ENCODE data around the gene MAL. TPM values are rescaled to one million over a fixed set of nuclear protein-coding genes. Genes with fewer than 3 reads are reported as not detected.

The MAL gene
- polyA plus RNA-seq, 4 donors: 6.3 to 361 (median 310) TPM

DNA sequence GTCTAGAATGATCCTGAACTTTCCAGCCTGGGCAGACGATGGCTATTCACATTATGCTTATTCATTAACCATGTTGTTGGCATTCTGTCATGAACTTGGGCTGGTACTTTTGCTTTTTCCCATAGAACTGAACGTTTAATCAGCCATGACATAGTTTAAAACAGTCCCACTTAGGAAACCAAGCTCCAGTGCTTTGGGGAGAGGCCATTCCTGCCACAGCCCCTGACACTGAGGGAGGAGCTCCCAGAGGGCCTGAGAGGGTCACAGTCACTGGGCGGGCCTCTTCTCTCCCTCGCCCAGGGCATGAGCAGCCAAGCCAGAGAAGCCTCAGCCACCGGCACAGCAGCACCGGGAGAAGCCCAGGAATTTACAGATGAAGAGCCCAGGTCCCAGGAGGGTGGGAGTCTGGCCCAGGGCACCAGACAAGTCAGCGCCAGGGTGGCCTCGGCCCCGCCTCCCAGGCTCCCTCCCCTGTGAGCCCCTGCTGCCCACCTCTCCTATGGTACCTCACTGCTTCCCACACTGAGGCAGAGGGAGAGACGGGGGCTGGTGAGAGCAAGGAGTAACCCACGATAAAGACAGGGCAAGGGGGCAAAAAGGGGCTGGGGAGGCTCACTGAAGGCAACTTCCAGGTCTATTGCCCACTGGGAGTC is 33.6 kb downstream of the MAL start:
- DNase-seq (ENCODE audit: low read depth in 4 of 4, low spot score in 3 of 4): peak; percentile 35 to 60 (median 54)

DNA sequence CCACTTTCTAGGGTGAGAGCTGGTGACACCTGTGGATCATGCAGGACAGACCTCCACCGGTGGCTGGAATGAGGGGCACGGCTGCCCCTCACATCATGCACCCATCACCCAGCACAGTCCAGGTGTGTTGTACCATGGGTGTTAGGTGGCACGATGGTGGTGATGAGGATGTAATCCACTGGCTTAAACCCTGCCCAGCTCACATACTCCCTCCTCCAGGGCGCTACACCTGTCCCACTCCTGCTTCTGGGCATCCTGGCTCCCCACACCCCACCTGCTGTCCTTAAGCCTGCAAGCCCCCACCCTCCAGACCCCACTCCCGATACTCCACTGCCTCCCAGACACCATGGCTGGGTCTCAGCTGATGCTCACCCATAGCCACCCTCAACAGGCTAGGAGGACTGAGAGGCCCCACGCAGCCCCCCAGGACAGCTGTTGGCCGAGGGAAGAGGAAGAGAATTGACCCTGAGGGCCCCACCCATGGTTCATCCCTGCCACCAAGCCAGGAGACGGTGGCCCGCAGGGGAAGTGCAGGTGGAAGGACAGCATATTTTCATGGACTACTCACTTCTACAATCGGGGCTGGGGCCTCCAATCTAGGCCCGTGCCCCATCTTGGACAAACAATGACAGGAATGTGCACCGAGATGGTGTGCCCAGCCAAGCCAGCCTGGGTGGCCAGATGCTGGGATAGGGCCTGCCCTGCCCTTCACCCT is 34.3 kb downstream of the MAL start:
- no peak for DNase-seq (ENCODE audit: low read depth in 4 of 4, low spot score in 3 of 4)

DNA sequence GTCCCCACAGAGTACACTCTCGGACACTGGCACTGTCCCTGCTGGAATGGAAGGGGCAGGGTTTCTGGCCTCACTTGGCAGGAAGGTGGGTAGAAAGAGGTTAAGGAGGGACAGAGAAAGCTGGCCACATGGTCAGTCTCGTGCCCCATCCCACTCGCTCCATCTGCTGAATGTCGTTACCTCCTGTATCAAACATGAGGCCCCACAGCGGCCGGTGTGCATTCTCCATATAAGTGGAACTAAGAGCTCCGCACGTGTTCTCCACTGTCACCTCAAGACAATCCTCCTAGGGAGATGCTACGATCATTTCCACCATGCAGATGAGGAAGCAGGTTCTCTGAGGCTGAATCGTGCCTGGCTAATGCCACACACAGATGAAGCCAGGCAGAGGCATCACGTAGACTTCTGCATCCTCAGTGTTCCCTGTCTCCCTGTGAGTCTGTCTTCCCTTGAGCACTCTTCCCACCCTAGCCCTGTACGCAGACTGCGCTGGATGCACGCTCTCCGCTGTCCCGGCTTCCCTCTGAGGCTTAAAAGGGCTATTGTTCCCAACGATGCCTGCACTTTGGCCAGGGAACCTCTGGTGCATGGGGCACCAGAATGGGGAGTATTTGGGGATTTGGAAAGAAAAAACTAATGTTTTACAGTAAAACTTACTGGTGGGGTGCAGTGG is 35.1 kb downstream of the MAL start:
- no peak for DNase-seq (ENCODE audit: low read depth in 4 of 4, low spot score in 3 of 4)

DNA sequence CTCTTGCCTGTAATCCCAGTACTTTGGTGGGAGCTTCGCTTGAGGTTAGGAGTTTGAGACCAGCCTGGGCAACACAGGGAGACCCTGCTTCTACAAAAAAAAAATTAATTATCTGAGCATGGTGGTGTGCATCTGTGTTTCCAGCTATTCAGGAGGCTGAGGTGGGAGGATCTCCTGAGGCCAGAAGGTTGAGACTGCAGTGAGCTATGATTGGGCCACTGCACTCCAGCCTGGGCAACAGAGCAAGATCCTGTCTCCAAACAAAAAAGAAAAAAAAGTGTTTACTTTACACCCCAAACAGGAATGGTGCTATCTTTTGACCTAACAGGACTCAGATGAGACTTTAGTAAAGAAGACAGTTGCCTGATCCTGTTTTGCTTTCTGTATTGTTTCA is 35.6 kb downstream of the MAL start:
- DNase-seq (ENCODE audit: low read depth in 4 of 4, low spot score in 3 of 4): no peak

DNA sequence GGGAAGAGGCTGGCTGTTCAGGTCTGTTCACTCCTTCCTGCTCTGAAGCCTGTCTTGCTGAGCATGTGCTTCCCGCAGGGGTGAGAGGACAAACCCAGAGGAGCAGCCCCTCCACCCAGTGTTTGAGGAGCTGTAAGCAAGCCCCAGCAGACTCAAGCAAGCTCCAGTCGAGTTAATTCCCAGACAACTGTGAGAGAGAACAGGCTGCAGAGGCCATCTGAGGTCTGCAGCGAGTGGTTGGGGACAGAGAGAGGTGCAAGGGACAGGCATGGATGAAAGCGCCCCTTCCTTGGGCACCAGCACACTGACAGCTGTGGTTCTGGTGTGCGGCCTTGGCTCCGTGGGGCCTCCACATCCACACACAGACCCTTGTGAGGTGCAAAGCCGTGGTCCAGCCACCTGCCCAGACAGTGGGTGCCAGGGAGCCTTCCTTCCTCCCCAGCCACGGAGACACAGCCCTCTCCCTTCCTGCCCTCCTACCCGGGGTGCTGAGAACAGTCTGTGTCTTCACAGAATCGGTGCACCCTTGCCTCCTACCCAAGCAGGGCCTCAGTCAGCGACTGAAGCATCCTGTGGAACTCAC is 36.2 kb downstream of the MAL start:
- no peak for DNase-seq (ENCODE audit: low read depth in 4 of 4, low spot score in 3 of 4)

DNA sequence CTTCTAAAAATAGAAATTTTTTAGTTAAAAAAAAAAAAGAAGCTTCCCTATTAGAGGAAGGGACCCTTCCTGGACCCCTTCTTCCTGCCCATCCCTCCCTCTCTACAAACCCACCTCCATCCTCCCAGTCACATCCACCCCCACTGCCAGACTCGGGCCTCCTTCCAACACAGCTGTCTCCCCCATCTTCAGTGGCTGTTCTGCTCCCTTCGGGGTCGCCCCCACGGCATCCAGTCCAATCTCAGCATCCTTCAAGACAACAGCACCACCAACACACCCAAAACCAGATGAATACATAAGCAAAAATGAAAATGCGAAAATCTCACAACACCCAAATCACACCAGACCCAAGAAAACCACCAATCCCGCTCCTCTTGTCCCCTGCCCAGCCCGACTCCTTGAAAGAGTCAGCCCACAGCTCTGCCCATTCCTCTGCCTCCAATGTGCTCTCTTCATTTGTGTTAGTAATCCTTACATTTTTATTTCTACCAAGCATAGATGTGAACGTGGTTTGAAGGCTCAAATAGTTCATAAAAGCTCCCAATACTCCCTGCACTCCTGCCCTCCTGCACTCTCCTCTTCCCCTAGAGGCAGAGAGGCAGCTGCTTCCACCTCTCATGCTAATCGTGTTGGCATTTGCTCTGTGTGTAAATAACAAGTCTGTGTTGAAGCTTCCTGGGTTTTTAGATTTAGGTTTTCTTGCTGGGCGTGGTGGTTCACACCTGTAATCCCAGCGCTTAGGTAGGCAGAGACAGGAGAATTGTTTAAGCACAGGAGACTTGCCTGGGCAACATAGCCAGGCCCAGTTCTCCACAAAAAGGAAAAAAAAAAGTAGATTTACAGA is 37.0 kb downstream of the MAL start:
- no peak for DNase-seq (ENCODE audit: low read depth in 4 of 4, low spot score in 3 of 4)

DNA sequence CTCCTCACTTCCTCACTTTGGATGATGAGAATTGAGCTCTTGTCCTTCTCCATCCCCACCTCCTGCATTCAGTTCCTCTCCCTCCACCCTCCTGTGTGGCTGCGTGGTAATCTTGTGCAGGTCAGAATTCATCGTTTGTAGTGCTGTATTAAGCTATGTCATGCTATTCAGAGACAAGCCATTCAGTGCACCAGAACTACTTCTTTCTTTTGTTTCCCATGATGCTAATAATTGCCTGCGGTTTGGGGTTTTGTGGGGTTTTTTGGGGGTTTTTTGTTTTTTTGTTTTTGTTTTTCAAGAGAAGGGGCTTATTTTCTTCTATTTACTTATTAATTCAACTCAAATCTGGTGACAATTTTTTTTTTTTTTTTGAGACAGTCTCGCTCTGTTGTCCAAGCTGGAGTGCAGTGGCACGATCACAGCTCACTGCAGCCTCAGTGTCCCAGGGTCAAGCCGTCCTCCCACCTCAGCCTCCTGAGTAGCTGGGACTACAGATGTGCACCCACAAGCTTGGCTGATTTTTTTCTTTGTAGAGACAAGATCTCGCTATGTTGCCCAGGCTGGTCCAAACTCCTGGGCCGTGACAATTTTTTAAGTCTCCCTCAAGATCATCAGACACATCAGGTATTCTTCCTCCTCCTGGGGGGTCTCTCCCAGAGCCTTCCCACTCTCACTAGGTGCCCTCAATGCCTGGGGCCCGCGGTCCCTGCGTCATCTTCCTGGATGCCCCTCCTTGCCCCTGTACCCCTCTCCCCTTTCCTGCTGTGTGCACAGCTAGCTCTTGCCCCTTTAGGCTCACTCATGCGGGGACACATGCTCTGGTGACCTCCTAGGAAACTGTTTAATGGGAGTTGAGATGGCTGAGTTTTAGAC is 37.8 kb downstream of the MAL start:
- no peak for DNase-seq (ENCODE audit: low read depth in 4 of 4, low spot score in 3 of 4)

DNA sequence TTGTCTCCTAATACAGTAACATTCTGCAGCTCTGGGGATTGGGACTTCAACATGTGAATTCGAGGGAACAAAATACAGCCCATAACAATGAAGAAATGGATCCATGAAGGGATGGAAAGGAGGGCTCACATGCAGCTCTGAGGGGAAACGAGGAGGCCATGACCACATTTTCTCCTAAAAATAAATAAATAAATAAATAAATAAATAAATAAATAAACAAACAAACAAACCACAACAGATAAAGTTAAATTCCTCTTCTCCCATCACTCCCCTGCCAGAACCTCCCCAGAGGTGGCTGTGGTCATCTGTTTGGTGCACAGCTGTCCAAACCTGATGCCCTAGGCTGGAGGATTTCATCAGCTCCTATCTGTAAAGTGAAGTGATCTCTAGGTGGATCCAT is 42.7 kb downstream of the MAL start:
- DNase-seq (ENCODE audit: low read depth in 4 of 4, low spot score in 3 of 4): no peak

DNA sequence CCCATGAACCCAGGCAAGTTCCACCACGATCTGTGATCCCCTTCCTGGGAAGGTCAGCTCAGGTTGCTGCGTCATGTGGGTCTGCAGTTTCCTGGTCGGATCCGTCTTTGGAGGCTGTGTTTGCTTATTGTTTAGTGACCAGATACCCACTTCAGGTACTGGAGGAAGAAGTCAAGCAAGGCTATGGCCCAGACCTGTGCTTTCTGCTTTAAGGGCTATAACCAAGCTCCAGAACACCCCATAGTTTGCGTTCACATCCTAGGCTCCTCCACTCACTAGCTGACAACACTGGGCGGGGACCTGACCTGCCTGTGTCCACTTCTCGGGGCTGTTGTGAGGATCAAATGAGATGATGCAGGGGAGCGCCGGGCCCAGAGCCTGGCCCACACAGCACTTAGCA is 44.0 kb downstream of the MAL start:
- no peak for DNase-seq (ENCODE audit: low read depth in 4 of 4, low spot score in 3 of 4)

DNA sequence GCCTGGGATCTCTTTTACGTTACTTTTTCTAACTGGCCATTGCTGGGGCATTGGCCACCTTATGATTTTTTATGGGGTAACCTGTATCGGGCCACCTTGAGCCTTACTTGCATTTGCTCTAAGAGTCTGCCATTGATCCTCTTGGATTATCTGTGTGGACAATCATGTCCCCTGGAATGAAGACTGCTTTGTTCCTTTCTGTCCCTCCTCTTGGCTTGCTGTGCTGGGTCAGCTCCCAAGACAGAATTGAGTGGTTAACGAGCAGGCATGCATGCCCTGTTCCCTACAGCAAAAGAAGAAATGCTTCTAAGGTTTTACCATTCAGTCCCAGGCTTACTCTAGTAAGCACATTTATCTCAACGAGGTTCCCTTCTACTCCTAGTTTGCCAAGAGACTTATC is 46.3 kb downstream of the MAL start:
- DNase-seq (ENCODE audit: low read depth in 4 of 4, low spot score in 3 of 4): no peak

DNA sequence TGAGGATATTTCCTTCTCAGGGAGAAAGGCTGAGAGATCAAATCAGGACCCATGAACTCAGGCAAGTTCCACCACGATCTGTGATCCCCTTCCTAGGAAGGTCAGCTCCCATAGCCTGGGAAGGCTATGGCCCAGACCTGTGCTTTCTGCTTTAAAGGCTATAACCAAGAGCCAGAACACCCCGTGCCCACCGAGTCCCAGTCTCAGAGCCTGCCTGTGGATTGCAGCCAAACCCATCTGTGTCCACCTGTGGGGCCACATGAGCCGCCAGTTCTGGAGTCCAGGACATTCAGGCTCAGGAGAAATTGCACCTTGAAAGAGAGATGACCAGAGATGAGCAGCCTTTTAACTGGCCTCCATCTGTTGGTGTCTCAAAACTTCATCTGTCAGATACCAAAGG is 46.9 kb downstream of the MAL start:
- DNase-seq (ENCODE audit: low read depth in 4 of 4, low spot score in 3 of 4): no peak

DNA sequence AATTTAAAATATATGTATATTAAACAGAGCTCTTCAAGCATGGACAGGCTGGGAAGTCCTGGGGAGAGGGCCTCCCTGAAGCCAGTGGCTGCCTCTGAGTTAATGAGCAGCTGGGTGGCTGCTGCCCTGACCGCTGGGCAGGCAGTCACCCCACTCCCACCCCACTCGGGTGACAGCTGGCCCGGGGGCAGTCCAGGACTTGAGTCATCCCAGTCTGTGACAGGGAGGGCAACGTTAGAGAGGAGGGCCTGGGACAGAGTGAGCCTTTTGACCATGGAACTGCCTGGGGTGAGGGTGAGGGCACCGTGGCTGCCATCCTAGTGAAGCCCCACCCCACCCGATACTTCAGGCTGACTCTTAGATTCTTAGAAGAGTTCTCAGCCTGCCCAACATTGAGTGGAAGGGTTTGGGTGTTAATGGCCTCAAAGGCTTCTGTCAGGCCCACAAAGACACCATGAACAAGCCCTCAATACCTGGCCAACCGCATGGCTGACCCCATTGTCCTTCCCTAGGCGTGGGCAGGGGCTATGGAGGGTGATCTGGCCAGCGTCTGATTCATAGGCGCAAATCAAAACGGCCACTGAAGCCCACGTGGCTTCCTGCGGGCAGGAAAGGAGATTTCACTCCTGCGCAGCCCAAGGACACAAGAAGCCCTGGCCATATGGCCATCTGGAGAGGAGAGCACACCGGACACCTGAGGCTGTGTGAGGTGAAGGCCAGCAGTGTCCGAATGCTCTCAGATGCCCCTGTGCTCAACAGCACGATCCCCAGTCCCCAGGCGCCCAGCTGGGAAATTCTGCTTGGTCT is 48.6 kb downstream of the MAL start:
- DNase-seq (ENCODE audit: low read depth in 4 of 4, low spot score in 3 of 4): no peak

DNA sequence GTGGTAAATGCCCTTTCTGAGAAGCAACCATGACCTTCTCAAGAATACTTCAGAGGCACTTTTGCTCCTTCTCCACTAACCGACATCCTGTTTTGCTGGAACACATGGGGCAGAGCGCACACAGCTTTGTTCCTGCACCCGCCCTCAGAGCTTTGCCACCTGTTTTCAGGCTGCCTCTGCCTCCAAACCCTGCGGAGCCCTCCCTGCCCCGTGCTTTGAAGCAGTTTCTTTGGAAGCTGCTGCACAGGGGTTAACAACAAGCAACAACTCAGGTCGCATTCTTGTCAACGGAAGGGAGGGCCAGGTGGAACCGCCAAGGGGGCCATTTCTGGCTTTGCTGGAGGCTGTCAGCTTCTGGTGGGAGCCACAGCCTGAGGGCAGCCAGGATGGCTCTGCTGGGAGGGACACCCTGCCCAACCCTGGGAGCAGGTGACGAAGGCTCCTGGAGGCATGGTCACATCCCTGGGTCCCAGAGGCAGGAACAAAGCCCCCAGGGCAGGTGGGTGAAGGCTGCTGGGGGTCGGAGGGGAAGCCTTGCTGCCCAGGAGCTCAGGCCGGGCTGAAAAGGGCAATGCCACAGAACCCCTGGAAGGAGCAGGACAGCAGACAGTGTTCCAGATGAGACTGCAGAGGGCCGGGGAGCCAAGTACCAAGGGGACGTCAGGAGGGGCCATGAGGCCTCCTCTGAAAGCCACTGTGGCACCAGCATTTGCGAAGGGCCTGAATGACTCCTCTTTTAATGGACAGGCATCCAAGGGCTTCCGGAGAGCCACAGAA is 49.3 kb downstream of the MAL start:
- no peak for DNase-seq (ENCODE audit: low read depth in 4 of 4, low spot score in 3 of 4)

DNA sequence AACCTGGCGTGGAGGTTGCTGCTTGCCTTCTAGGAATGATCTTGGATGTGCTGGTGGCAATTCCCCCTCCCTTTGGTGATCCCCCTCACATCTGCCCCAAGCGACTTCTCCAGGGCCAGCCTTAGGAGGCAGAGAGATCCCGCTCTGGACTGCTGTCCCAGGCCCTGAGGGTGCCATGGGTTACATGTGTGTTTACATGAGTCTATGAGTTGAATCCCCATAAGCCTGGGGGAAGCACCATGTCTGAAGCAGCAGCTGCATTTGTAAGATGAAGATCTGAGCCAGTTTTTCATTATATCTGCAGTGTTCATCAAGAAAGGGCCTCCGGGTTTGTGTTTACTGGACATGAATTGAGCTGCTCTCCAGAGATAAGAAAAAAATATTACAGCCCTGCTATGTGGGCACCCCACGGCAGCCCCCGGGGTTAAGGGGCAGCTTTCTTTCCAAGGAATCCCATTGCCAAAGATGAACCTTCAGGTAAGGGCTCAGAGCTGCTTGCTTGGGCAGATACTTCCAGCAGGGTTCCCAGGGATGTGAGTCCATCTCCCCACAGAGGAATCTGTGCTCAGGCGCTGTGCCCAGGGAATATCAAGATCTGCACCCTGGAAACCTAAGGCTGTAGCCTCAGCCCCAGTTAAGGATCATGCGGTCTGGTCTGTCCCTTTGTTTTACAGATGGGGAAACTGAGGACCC is 50.1 kb downstream of the MAL start:
- DNase-seq (ENCODE audit: low read depth in 4 of 4, low spot score in 3 of 4): no peak

DNA sequence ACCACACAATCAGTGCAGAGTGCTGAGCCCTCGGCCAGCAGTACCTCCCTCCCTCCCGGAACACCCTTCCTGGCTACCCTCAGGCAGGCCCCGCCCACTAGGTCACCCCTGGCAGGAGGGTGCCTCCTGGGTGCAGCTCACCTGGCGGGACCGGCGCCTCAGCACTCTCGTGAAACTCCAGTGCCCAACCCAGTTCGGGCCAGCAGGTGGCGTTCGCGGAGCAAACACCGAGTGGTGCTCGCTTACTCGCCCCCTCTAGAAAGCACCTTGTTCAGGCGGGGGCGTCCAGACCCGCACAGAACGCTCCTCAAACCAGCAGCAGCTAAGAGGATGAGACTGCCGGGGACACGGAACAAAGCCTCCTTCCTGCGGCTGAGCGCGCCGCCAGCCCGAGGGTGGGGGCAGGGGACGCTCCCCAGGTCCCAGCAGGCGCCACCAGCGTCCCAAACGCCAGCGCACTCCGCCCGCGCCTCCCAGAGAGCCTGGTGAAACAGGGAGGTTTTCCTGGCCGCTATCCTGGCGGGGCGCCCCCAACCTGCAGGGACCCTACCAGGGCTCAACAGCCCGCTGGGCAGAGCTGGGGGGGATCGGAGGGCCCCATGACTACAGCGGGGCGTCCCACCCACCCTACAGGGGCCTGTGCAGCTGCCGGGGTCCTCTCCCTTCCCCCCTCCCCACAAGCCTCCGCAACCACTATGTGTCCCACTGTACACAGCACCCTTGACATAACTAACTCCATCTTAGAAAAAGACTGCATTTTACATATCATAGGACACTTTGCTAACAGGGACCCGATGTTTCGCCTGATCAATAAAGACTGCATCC is 51.4 kb downstream of the MAL start:
- peak; percentile 53 to 66 (median 58) for DNase-seq (ENCODE audit: low read depth in 4 of 4, low spot score in 3 of 4)

DNA sequence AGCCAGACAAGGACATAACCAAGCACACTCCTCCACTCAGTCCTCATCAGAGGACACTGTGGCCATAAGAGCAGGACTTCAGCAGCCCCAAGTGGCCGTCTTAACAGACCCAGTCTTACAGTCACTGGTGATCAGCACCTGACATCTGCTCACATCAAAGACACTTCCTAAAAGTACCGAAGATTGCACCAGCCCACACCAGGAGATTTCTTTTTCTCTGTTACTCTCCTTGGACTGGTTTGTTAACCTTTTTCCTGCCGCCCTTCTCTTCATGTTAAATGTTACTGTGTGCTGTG is 52.0 kb downstream of the MAL start:
- DNase-seq (ENCODE audit: low read depth in 4 of 4, low spot score in 3 of 4): no peak

Measured in left renal pelvis (tissue), 4 donors.